Left ventricle myocardium inferior (tissue), 1 donor: ENCODE results near the gene PCDHB4. TPM values are rescaled to one million over a fixed set of nuclear protein-coding genes. Genes with fewer than 3 reads are reported as not detected.
"Not testable (repeated sequence)": the region's sequence is repeated elsewhere in the genome, so short reads cannot be mapped to it uniquely, and the experiment has no call there.

Experiments used
- DNase-seq: peaks from one replicate; pipeline ENCODE4 v3.0.0-alpha.2; 2020
- H3K27ac ChIP-seq: fragments of 200-600 bp; replicated peaks from 2 replicates; pipeline ENCODE4 v1.8.0; 2021
- H3K27me3 ChIP-seq: fragments of 200-600 bp; 2 replicates; pipeline ENCODE4 v1.8.0; 2021; ENCODE audit warnings: low read depth
- H3K36me3 ChIP-seq: fragments of 200-600 bp; 2 replicates; pipeline ENCODE4 v1.8.0; 2021
- H3K4me1 ChIP-seq: fragments of 200-600 bp; 2 replicates; pipeline ENCODE4 v1.8.0; 2021
- H3K4me3 ChIP-seq: fragments of 200-600 bp; 2 replicates; pipeline ENCODE4 v1.8.0; 2021; ENCODE audit warnings: mild to moderate bottlenecking, moderate library complexity
- H3K9me3 ChIP-seq: fragments of 200-600 bp; replicated peaks from 2 replicates; pipeline ENCODE4 v1.8.0; 2021
- CTCF ChIP-seq: fragments of 200-600 bp; IDR thresholded peaks from 2 replicates; pipeline ENCODE4 v1.8.0; 2021; ENCODE audit warnings: antibody characterized with exemption, mild to moderate bottlenecking, borderline replicate concordance
- intact Hi-C: fragments of 100-400 bp; cut with micrococcal nuclease; formaldehyde crosslinking; loops from one replicate; pipeline ENCODE4 v1.11.0; 2022
- total RNA-seq: library from RNA; stranded (reverse); fragmentation: NEBNext Ultra II Directional; extraction: Animal tissue kit (Norgen Biotek cat#: 25700); gene quantifications from one replicate; pipeline ENCODE4 v1.2.1, GENCODE V29; 2021
- donor health status: DM: no; HTN: yes; CAD: no; lungs with severe emphysema.

PCDHB4 gene
- total RNA-seq, 1 donor from 2014 or later = 0.80 TPM

- intact Hi-C loops = no loop called here
Measured at GRCh38 chr5:141119250-141119649, 2.4 kb upstream of the PCDHB4 start.

GRCh38 chr5:141121985-141122384 lies 367 bp downstream of the PCDHB4 start:
- DNase-seq = no peak
- Histone ChIP-seq H3K27me3 (peaks cover 48% of the 10 kb centered on the region), H3K4me1 (no peaks in the 10 kb centered on the region), H3K27ac (no peak overlapping the region), H3K4me3 (peak overlapping the region; percentile 51), H3K36me3 (peaks cover 3% of the 10 kb centered on the region), H3K9me3 (peaks cover 58% of the 10 kb centered on the region)
- intact Hi-C loops = no loop called here
- TF ChIP-seq CTCF = no peak

More at GRCh38 chr5:141119250-141119649, 2.4 kb upstream of the PCDHB4 start:
- no peak for DNase-seq
- no peak for TF ChIP-seq CTCF
- Histone ChIP-seq H3K9me3 (peaks cover 72% of the 10 kb centered on the region), H3K27ac (no peak overlapping the region), H3K4me1 (no peaks in the 10 kb centered on the region), H3K4me3 (no peak overlapping the region), H3K27me3 (peaks cover 33% of the 10 kb centered on the region), H3K36me3 (no peaks in the 10 kb centered on the region)

- intact Hi-C loops, H3K4me1 ChIP-seq, DNase-seq, H3K36me3 ChIP-seq, H3K27ac ChIP-seq: not testable (repeated sequence)
- Histone ChIP-seq H3K27me3 (peaks cover 48% of the 10 kb centered on the region), H3K9me3 (peaks cover 48% of the 10 kb centered on the region), H3K4me3 (peak overlapping the region; percentile 6)
Measured at GRCh38 chr5:141123396-141124135, 1.9 kb downstream of the PCDHB4 start.

- H3K27me3 ChIP-seq = peaks cover 32% of the 10 kb centered on the region
- H3K36me3 ChIP-seq = peaks cover 4% of the 10 kb centered on the region
- no peak overlapping the region for H3K4me3 ChIP-seq
- intact Hi-C loops = no loop called here
- H3K4me1 ChIP-seq = no peaks in the 10 kb centered on the region
- H3K27ac ChIP-seq = no peak overlapping the region
- peaks cover 67% of the 10 kb centered on the region for H3K9me3 ChIP-seq
- no peak for TF ChIP-seq CTCF
- no peak for DNase-seq
Measured at GRCh38 chr5:141127305-141127704, 5.7 kb downstream of the PCDHB4 start.

- intact Hi-C loops = no loop called here
- Histone ChIP-seq H3K4me3 (peak within 1 kb of the TSS; percentile 58), H3K4me1 (no peaks in the 10 kb centered on the region), H3K36me3 (no peaks in the 10 kb centered on the region), H3K27ac (no peak within 1 kb of the TSS), H3K9me3 (peaks cover 98% of the 10 kb centered on the region), H3K27me3 (peaks cover 17% of the 10 kb centered on the region)
- no peak for DNase-seq
- TF ChIP-seq CTCF = peak; percentile 53
Measured at GRCh38 chr5:141135030-141135717, 13.6 kb downstream of the PCDHB4 start, which contains the start of gene PCDHB5. PCDHB5 (plus strand) TSS chr5:141135206; CDS start chr5:141135435, 229 bp downstream.
